Activated naive CD4-positive, alpha-beta T cell treated with anti-CD3 and anti-CD28 coated beads for 36 hours (primary cell): ENCODE data around the gene PTF1A. TPM values are rescaled to one million over a fixed set of nuclear protein-coding genes. Genes with fewer than 3 reads are reported as not detected.

ENCODE experiments used
- CTCF ChIA-PET: fragments of 350-600 bp; sonication (Branson Sonifier 250); formaldehyde crosslinking; loops from one replicate; lab custom pipeline; 2021; ENCODE audit warnings: antibody characterized with exemption; lab: Charles Lee
- DNase-seq: peaks from one replicate; pipeline ENCODE4 v3.0.0-alpha.2; 2020
- H3K27ac Mint-ChIP-seq: one replicate; pipeline ENCODE4 v1.8.0; 2021; ENCODE audit warnings: mild to moderate bottlenecking, mixed read lengths
- H3K27me3 Mint-ChIP-seq: one replicate; pipeline ENCODE4 v1.8.0; 2021; ENCODE audit warnings: low read depth, mixed read lengths
- H3K36me3 Mint-ChIP-seq: one replicate; pipeline ENCODE4 v1.8.0; 2021; ENCODE audit warnings: low read depth, mixed read lengths
- H3K4me1 Mint-ChIP-seq: one replicate; pipeline ENCODE4 v1.8.0; 2021; ENCODE audit warnings: low read depth, mixed read lengths
- H3K4me3 Mint-ChIP-seq: one replicate; pipeline ENCODE4 v1.8.0; 2021; ENCODE audit warnings: mild to moderate bottlenecking, moderate library complexity, mixed read lengths
- H3K9me3 Mint-ChIP-seq: one replicate; pipeline ENCODE4 v1.8.0; 2021; ENCODE audit warnings: mixed read lengths
- intact Hi-C: fragments of 100-400 bp; cut with micrococcal nuclease; formaldehyde crosslinking; loops from one replicate; pipeline ENCODE4 v1.15.1; 2023
- total RNA-seq, 2 experiments: library from RNA; stranded (reverse); gene quantifications; one replicate each; pipeline ENCODE4 v1.2.3, GENCODE V29; 2021

PTF1A gene
- total RNA-seq, 2 experiments from 2014 or later, result not detected

- CTCF ChIA-PET, result interaction anchor here (0.6 to 4.3 kb wide), 24 partner anchors 9 to 1360 kb away, joined by 3 to 71 read pairs (median 4); no protein-coding TSS in a partner anchor
- Mint-ChIP-seq H3K4me1 (peaks cover 8% of the 10 kb centered on the region), H3K27me3 (peaks cover 33% of the 10 kb centered on the region), H3K4me3 (no peak overlapping the region), H3K36me3 (no peaks in the 10 kb centered on the region), H3K9me3 (no peaks in the 10 kb centered on the region), H3K27ac (no peak overlapping the region)
- DNase-seq, result peak; percentile 61
- intact Hi-C loops, result loop anchor here (1.0 to 5.0 kb wide), 10 partner anchors 135 to 1399 kb away; no protein-coding TSS in a partner anchor
These were observed 33.7 kb upstream of the PTF1A start for GRCh38 chr10:23158370-23158769.

GRCh38 chr10:23171232-23171876 is 20.8 kb upstream of the PTF1A start:
- peak; percentile 23 for DNase-seq
- Mint-ChIP-seq H3K4me1 (peaks cover 9% of the 10 kb centered on the region), H3K27me3 (peaks cover 60% of the 10 kb centered on the region), H3K36me3 (no peaks in the 10 kb centered on the region), H3K27ac (no peak overlapping the region), H3K9me3 (no peaks in the 10 kb centered on the region), H3K4me3 (no peak overlapping the region)
- intact Hi-C loops, result no loop called here
- CTCF ChIA-PET, result no interaction called here

GRCh38 chr10:23172429-23173213 is 19.5 kb upstream of the PTF1A start:
- Mint-ChIP-seq H3K27ac (no peak overlapping the region), H3K27me3 (peaks cover 66% of the 10 kb centered on the region), H3K4me1 (peaks cover 9% of the 10 kb centered on the region), H3K9me3 (no peaks in the 10 kb centered on the region), H3K4me3 (no peak overlapping the region), H3K36me3 (no peaks in the 10 kb centered on the region)
- CTCF ChIA-PET, result interaction anchor here (0.6 to 0.7 kb wide), 2 partner anchors 8 to 12 kb away, joined by 3 read pairs; no protein-coding TSS in a partner anchor
- intact Hi-C loops, result no loop called here
- DNase-seq, result no peak

- H3K4me3 Mint-ChIP-seq, result no peak overlapping the region
- CTCF ChIA-PET, result no interaction called here
These were observed 18.7 kb upstream of the PTF1A start for GRCh38 chr10:23173214-23174073.

GRCh38 chr10:23174074-23174976 is 17.8 kb upstream of the PTF1A start:
- Mint-ChIP-seq H3K27me3 (peaks cover 74% of the 10 kb centered on the region), H3K9me3 (no peaks in the 10 kb centered on the region), H3K4me1 (peaks cover 9% of the 10 kb centered on the region), H3K4me3 (no peak overlapping the region), H3K36me3 (no peaks in the 10 kb centered on the region), H3K27ac (no peak overlapping the region)
- intact Hi-C loops, result loop anchor here (1.0 kb wide), 1 partner anchor 17 kb away; no protein-coding TSS in a partner anchor
- CTCF ChIA-PET, result interaction anchor here (0.6 kb wide), 1 partner anchor 22 kb away, joined by 3 read pairs; no protein-coding TSS in a partner anchor
- DNase-seq, result no peak

More at GRCh38 chr10:23173214-23174073, 18.7 kb upstream of the PTF1A start:
- intact Hi-C loops, result loop anchor here (1.0 kb wide), 1 partner anchor 18 kb away; no protein-coding TSS in a partner anchor
- Mint-ChIP-seq H3K4me1 (peaks cover 9% of the 10 kb centered on the region), H3K27me3 (peaks cover 68% of the 10 kb centered on the region), H3K9me3 (no peaks in the 10 kb centered on the region), H3K36me3 (no peaks in the 10 kb centered on the region), H3K27ac (no peak overlapping the region)
- no peak for DNase-seq

- CTCF ChIA-PET, result interaction anchor here (0.5 to 0.6 kb wide), 2 partner anchors 21 to 317 kb away, joined by 3 read pairs; no protein-coding TSS in a partner anchor
- no peak overlapping the region for H3K4me3 Mint-ChIP-seq
- peaks cover 74% of the 10 kb centered on the region for H3K27me3 Mint-ChIP-seq
- intact Hi-C loops, result loop anchor here (1.0 kb wide), 1 partner anchor 16 kb away; no protein-coding TSS in a partner anchor
- no peaks in the 10 kb centered on the region for H3K9me3 Mint-ChIP-seq
- DNase-seq, result no peak
- H3K36me3 Mint-ChIP-seq, result no peaks in the 10 kb centered on the region
- no peak overlapping the region for H3K27ac Mint-ChIP-seq
- H3K4me1 Mint-ChIP-seq, result peaks cover 9% of the 10 kb centered on the region
These were observed 17.1 kb upstream of the PTF1A start for GRCh38 chr10:23174977-23175512.

- Mint-ChIP-seq H3K27me3 (peaks cover 45% of the 10 kb centered on the region), H3K36me3 (no peaks in the 10 kb centered on the region), H3K27ac (no peak overlapping the region), H3K4me3 (no peak overlapping the region), H3K4me1 (peaks cover 3% of the 10 kb centered on the region), H3K9me3 (no peaks in the 10 kb centered on the region)
- no peak for DNase-seq
- intact Hi-C loops, result no loop called here
- CTCF ChIA-PET, result interaction anchor here (1.3 kb wide), 1 partner anchor 26 kb away, joined by 4 read pairs; no protein-coding TSS in a partner anchor
These were observed 5.9 kb upstream of the PTF1A start for GRCh38 chr10:23186178-23186577.

GRCh38 chr10:23186697-23187096 is 5.4 kb upstream of the PTF1A start:
- CTCF ChIA-PET, result interaction anchor here (0.5 to 1.3 kb wide), 2 partner anchors 27 to 760 kb away, joined by 3 to 4 read pairs; no protein-coding TSS in a partner anchor
- H3K36me3 Mint-ChIP-seq, result no peaks in the 10 kb centered on the region
- H3K27me3 Mint-ChIP-seq, result peaks cover 47% of the 10 kb centered on the region
- H3K27ac Mint-ChIP-seq, result no peak overlapping the region
- DNase-seq, result no peak
- intact Hi-C loops, result no loop called here
- H3K9me3 Mint-ChIP-seq, result no peaks in the 10 kb centered on the region
- H3K4me3 Mint-ChIP-seq, result no peak overlapping the region
- H3K4me1 Mint-ChIP-seq, result peaks cover 3% of the 10 kb centered on the region

GRCh38 chr10:23187155-23187554 is 5.0 kb upstream of the PTF1A start:
- intact Hi-C loops, result no loop called here
- Mint-ChIP-seq H3K27ac (no peak overlapping the region), H3K9me3 (no peaks in the 10 kb centered on the region), H3K36me3 (no peaks in the 10 kb centered on the region), H3K27me3 (peaks cover 47% of the 10 kb centered on the region), H3K4me1 (peaks cover 3% of the 10 kb centered on the region), H3K4me3 (no peak overlapping the region)
- CTCF ChIA-PET, result interaction anchor here (0.5 to 1.3 kb wide), 3 partner anchors 27 to 760 kb away, joined by 3 to 4 read pairs (median 4); no protein-coding TSS in a partner anchor
- DNase-seq, result no peak

- Mint-ChIP-seq H3K27ac (no peak overlapping the region), H3K27me3 (peaks cover 47% of the 10 kb centered on the region), H3K4me1 (peaks cover 7% of the 10 kb centered on the region), H3K36me3 (no peaks in the 10 kb centered on the region), H3K4me3 (no peak overlapping the region), H3K9me3 (no peaks in the 10 kb centered on the region)
- no peak for DNase-seq
- intact Hi-C loops, result no loop called here
- CTCF ChIA-PET, result no interaction called here
These were observed 3.1 kb upstream of the PTF1A start for GRCh38 chr10:23189024-23189423.
